H1 (cell line): ENCODE data around the gene FJX1. TPM values are rescaled to one million over a fixed set of nuclear protein-coding genes. Genes with fewer than 3 reads are reported as not detected.

Source experiments
- CTCF ChIA-PET: fragments of 300-600 bp; sonication (Branson Sonifier 250); formaldehyde crosslinking; loops from one replicate; lab custom pipeline; 2021; ENCODE audit not compliant: partially characterized antibody; lab: Charles Lee
- POLR2A ChIA-PET: fragments of 300-600 bp; sonication (Branson Sonifier 250); formaldehyde crosslinking; loops from one replicate; lab custom pipeline; 2021; ENCODE audit warnings: inconsistent platforms; ENCODE audit not compliant: partially characterized antibody; lab: Charles Lee
- DNase-seq, 2 experiments: peaks; one replicate each; pipeline versions ENCODE4 v3.0.0 to v3.0.0-alpha.2; 2010 to 2022; ENCODE audit warnings: low spot score in 2 of 2, low read depth in 1 of 2, mixed read lengths in 1 of 2
- FAIRE-seq: peaks from 2 replicates; lab custom pipeline; 2011; peaks lifted over from hg19 to GRCh38; lab: Jason Lieb, UNC
- H2AFZ ChIP-seq: 2 replicates; pipeline ENCODE4 v1.8.1; 2012; ENCODE audit warnings: low read length, inconsistent platforms
- H2AK5ac ChIP-seq: 2 replicates; pipeline ENCODE4 v1.6.1; 2013; ENCODE audit warnings: low read depth, low read length
- H2BK120ac ChIP-seq: replicated peaks from 2 replicates; pipeline ENCODE3; 2013; ENCODE audit warnings: low read depth, low read length, inconsistent platforms
- H2BK12ac ChIP-seq: 2 replicates; pipeline ENCODE4 v1.6.1; 2013; ENCODE audit warnings: low read depth, low read length
- H2BK15ac ChIP-seq: 2 replicates; pipeline ENCODE4 v1.6.1; 2013; ENCODE audit warnings: low read length
- H2BK20ac ChIP-seq: 2 replicates; pipeline ENCODE4 v1.6.1; 2013; ENCODE audit warnings: low read length
- H2BK5ac ChIP-seq: 2 replicates; pipeline ENCODE4 v1.6.1; 2013; ENCODE audit warnings: low read depth, low read length
- H3K14ac ChIP-seq: 2 replicates; pipeline ENCODE4 v1.6.1; 2013; ENCODE audit warnings: inconsistent platforms; ENCODE audit not compliant: insufficient read length
- H3K18ac ChIP-seq: 2 replicates; pipeline ENCODE4 v1.6.1; 2013; ENCODE audit warnings: low read length; ENCODE audit errors: extremely low read depth
- H3K23ac ChIP-seq: 2 replicates; pipeline ENCODE4 v1.6.1; 2013; ENCODE audit warnings: inconsistent platforms; ENCODE audit not compliant: insufficient read length
- H3K23me2 ChIP-seq: 2 replicates; pipeline ENCODE4 v1.6.1; 2013; ENCODE audit warnings: low read depth, low read length
- H3K27ac ChIP-seq: 2 replicates; pipeline ENCODE4 v1.6.1; 2011; ENCODE audit warnings: low read depth, low read length, inconsistent platforms
- H3K27me3 ChIP-seq, 4 experiments: replicated peaks in 1 of 4; 1 replicate in 1 of 4; 2 replicates in 3 of 4; pipeline versions ENCODE4 v1.6.1 to v1.8.1; 2011 to 2013; ENCODE audit warnings: low read length in 3 of 4, mild to moderate bottlenecking in 3 of 4, inconsistent platforms in 2 of 4, mixed read lengths in 2 of 4, moderate library complexity in 1 of 4; ENCODE audit not compliant: control insufficient read depth in 3 of 4, insufficient read depth in 3 of 4; ENCODE audit errors: extremely low read depth in 1 of 4
- H3K36me3 ChIP-seq, 4 experiments: 2 replicates each; pipeline versions ENCODE4 v1.6.1 to v1.8.1; 2011 to 2013; ENCODE audit warnings: mild to moderate bottlenecking in 4 of 4, low read length in 3 of 4, moderate library complexity in 2 of 4, control low read depth in 1 of 4, inconsistent platforms in 1 of 4; ENCODE audit not compliant: insufficient read depth in 4 of 4, control insufficient read depth in 2 of 4
- H3K4ac ChIP-seq: replicated peaks from 2 replicates; pipeline ENCODE3; 2013; ENCODE audit warnings: low read length, low read depth, mixed read lengths, inconsistent platforms; ENCODE audit not compliant: insufficient read length
- H3K4me1 ChIP-seq, 4 experiments: replicated peaks in 1 of 4; 1 replicate in 1 of 4; 2 replicates in 3 of 4; pipeline versions ENCODE4 v1.6.1 to v1.8.1; 2011 to 2013; ENCODE audit warnings: low read length in 3 of 4, inconsistent platforms in 2 of 4, mixed read lengths in 1 of 4; ENCODE audit not compliant: insufficient read depth in 4 of 4, control insufficient read depth in 3 of 4
- H3K4me2 ChIP-seq, 2 experiments: 2 replicates each; pipeline versions ENCODE4 v1.6.1 to v1.8.1; 2011 to 2013; ENCODE audit warnings: low read depth in 2 of 2, low read length in 2 of 2, control low read depth in 1 of 2, inconsistent platforms in 1 of 2, mild to moderate bottlenecking in 1 of 2; ENCODE audit not compliant: insufficient read depth in 1 of 2
- H3K4me3 ChIP-seq, 4 experiments: fragments of 200-600, 300-600 bp in 1 of 4; sonication (generic), shearing (Covaris generic), sonication (Bioruptor Twin) in 1 of 4; 2 replicates each; pipeline versions ENCODE4 v1.5.1 to v1.8.1; 2011 to 2016; ENCODE audit warnings: low read length in 4 of 4, low read depth in 3 of 4, control low read depth in 2 of 4, inconsistent platforms in 2 of 4, mild to moderate bottlenecking in 2 of 4, mixed read lengths in 1 of 4, moderate library complexity in 1 of 4; ENCODE audit not compliant: insufficient read depth in 2 of 4; ENCODE audit errors: extremely low read depth in 1 of 4
- H3K56ac ChIP-seq: replicated peaks from 2 replicates; pipeline ENCODE3; 2013; ENCODE audit warnings: low read depth, mild to moderate bottlenecking, mixed read lengths, low read length, inconsistent platforms; ENCODE audit not compliant: insufficient read length
- H3K79me1 ChIP-seq: 2 replicates; pipeline ENCODE4 v1.6.1; 2013; ENCODE audit warnings: low read depth, low read length, control low read depth
- H3K79me2 ChIP-seq, 2 experiments: 2 replicates each; pipeline versions ENCODE4 v1.6.1 to v1.8.1; 2012 to 2013; ENCODE audit warnings: low read length in 2 of 2, mild to moderate bottlenecking in 2 of 2, inconsistent platforms in 1 of 2; ENCODE audit not compliant: insufficient read depth in 2 of 2, control insufficient read depth in 1 of 2
- H3K9ac ChIP-seq, 4 experiments: replicated peaks in 1 of 4; 1 replicate in 1 of 4; 2 replicates in 3 of 4; pipeline versions ENCODE4 v1.6.1 to v1.8.1; 2011 to 2013; ENCODE audit warnings: low read depth in 3 of 4, low read length in 3 of 4, control low read depth in 2 of 4, mild to moderate bottlenecking in 2 of 4, moderate library complexity in 2 of 4, inconsistent platforms in 1 of 4; ENCODE audit errors: extremely low read depth in 1 of 4
- H3K9me3 ChIP-seq, 2 experiments: 2 replicates each; pipeline versions ENCODE4 v1.6.1 to v1.8.1; 2012 to 2013; ENCODE audit warnings: mild to moderate bottlenecking in 2 of 2, moderate library complexity in 2 of 2, control low read depth in 1 of 2, inconsistent platforms in 1 of 2, low read depth in 1 of 2, low read length in 1 of 2, mixed read lengths in 1 of 2; ENCODE audit not compliant: insufficient read depth in 2 of 2
- H4K20me1 ChIP-seq, 2 experiments: replicated peaks in 1 of 2; 2 replicates each; pipeline versions ENCODE3 to v1.8.1; 2011 to 2013; ENCODE audit warnings: inconsistent platforms in 2 of 2, low read length in 2 of 2, mild to moderate bottlenecking in 1 of 2; ENCODE audit not compliant: insufficient read depth in 2 of 2, control insufficient read depth in 1 of 2
- H4K5ac ChIP-seq: 2 replicates; pipeline ENCODE4 v1.6.1; 2013; ENCODE audit warnings: low read length, low read depth, mixed read lengths, inconsistent platforms; ENCODE audit not compliant: insufficient read length
- H4K8ac ChIP-seq: 2 replicates; pipeline ENCODE4 v1.8.0; 2013; ENCODE audit warnings: mild to moderate bottlenecking, moderate library complexity, low read length, inconsistent platforms; ENCODE audit not compliant: insufficient read depth; ENCODE audit errors: extremely low read depth
- H4K91ac ChIP-seq: replicated peaks from 2 replicates; pipeline ENCODE3; 2013; ENCODE audit warnings: low read length, mixed read lengths, inconsistent platforms; ENCODE audit not compliant: insufficient read length
- ATF2 ChIP-seq: IDR thresholded peaks from 2 replicates; pipeline ENCODE4 v1.6.1; 2012; ENCODE audit warnings: low read length, inconsistent platforms
- BACH1 ChIP-seq: IDR thresholded peaks from 2 replicates; pipeline ENCODE4 v1.6.1; 2012; ENCODE audit warnings: low read length, improper control_type of control experiment
- CBX5 ChIP-seq: fragments of 300-800, 300-1000 bp; sonication (generic); IDR thresholded peaks from 2 replicates; pipeline ENCODE4 v1.7.1; 2016; ENCODE audit warnings: antibody characterized with exemption, low read length, low read depth
- CTCF ChIP-seq, 3 experiments: IDR thresholded peaks; 1 replicate in 2 of 3; 2 replicates in 1 of 3; pipeline versions ENCODE4 v1.5.1 to v1.6.1; 2011; ENCODE audit warnings: low read length in 3 of 3, mild to moderate bottlenecking in 3 of 3, inconsistent platforms in 2 of 3, low read depth in 1 of 3, moderate library complexity in 1 of 3; ENCODE audit not compliant: insufficient read depth in 1 of 3; ENCODE audit errors: control extremely low read depth in 1 of 3
- MAFK ChIP-seq: IDR thresholded peaks from 2 replicates; pipeline ENCODE4 v1.6.1; 2012; ENCODE audit warnings: low read depth, mild to moderate bottlenecking, improper control_type of control experiment, low read length
- POLR2A ChIP-seq, 2 experiments: IDR thresholded peaks; 1 replicate in 1 of 2; 2 replicates in 1 of 2; pipeline ENCODE4 v1.6.1; 2011; ENCODE audit warnings: low read depth in 2 of 2, low read length in 2 of 2, mild to moderate bottlenecking in 2 of 2; ENCODE audit errors: control extremely low read depth in 1 of 2
- POLR2AphosphoS5 ChIP-seq: IDR thresholded peaks from 2 replicates; pipeline ENCODE4 v1.6.1; 2011; ENCODE audit warnings: low read depth, low read length
- POU5F1 ChIP-seq: IDR thresholded peaks from 2 replicates; pipeline ENCODE4 v1.6.1; 2011; ENCODE audit warnings: low read depth, mild to moderate bottlenecking, low read length, moderate library complexity
- TAF7 ChIP-seq: optimal IDR thresholded peaks from 2 replicates; pipeline ENCODE3; 2011; ENCODE audit warnings: low read depth, mild to moderate bottlenecking, inconsistent platforms, low read length, moderate library complexity, borderline replicate concordance
- YY1 ChIP-seq: IDR thresholded peaks from 2 replicates; pipeline ENCODE4 v1.6.1; 2011; ENCODE audit warnings: low read depth, mild to moderate bottlenecking, low read length
- WGBS, 2 experiments: shearing (Covaris generic) in 1 of 2; methylation state at CpG; one replicate each; pipeline versions ENCODE4 v1.1.6 to v1.1.7; 2013 to 2015; ENCODE audit warnings: low lambda C conversion rate in 2 of 2, mixed read lengths in 2 of 2, inconsistent platforms in 1 of 2, low coverage in 1 of 2, missing lambda C conversion rate in 1 of 2; ENCODE audit not compliant: insufficient replicate concordance in 2 of 2, insufficient coverage in 1 of 2, insufficient read length in 1 of 2; ENCODE audit errors: extremely low coverage in 1 of 2, missing lambda C conversion rate in 1 of 2; 5-methylcytosine and 5-hydroxymethylcytosine counted together
- polyA plus RNA-seq, 7 experiments: library from polyadenylated mRNA; depleted of rRNA in 3 of 7; stranded (reverse) in 5 of 7; unstranded in 2 of 7; fragments of >200 nt in 5 of 7; fragments of 200-250 nt in 2 of 7; gene quantifications; 1 replicate in 5 of 7; 2 replicates in 1 of 7; 4 replicates in 1 of 7; pipeline versions ENCODE4 v1.2.1 to v1.2.3, GENCODE V29; 2011 to 2013; ENCODE audit warnings: missing spikeins in 2 of 7, mixed read lengths in 2 of 7
- total RNA-seq: library from RNA; stranded (reverse); fragmentation: NEBNext Ultra II Directional; extraction: Animal tissue kit (Norgen Biotek cat#: 25700); gene quantifications from 2 replicates; pipeline ENCODE4 v1.2.1, GENCODE V29; 2021

Gene FJX1
- total and polyA plus RNA-seq, 2 of the 8 experiments (the other 6 are each of a cell fraction or from before 2014, with no cell fraction given), result 6.3 to 13.3 TPM

DNA sequence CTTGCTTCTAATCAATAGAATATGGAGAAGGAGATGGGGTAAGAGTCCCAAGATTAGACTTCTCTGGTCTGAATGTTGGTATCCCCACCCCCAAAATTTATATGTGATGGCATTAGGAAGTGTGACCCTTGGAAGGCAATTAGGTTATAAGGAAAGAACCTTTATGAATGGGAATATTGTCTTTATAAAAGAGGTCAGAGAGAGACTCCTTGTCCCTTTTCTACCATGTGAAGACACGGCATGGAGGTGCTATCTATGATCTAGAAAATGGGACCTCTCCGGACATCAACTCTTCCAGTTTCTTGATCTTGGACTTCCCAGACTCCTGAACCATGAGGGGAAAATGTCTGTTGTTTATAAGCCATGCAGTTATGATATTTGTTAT is 37.9 kb upstream of the FJX1 start:
- H2BK15ac ChIP-seq, result no peak overlapping the region

More for the DNA sequence above, 37.9 kb upstream of the FJX1 start:
- H3K9ac ChIP-seq, result no peak overlapping the region
- no peak overlapping the region for H3K4ac ChIP-seq
- no peak overlapping the region for H3K56ac ChIP-seq
- no peak overlapping the region for H2AK5ac ChIP-seq
- FAIRE-seq, result no peak
- no peaks in the 10 kb centered on the region for H3K79me1 ChIP-seq
- no peak overlapping the region for H2BK5ac ChIP-seq
- H3K9me3 ChIP-seq, result no peaks in the 10 kb centered on the region; a peak in 1 of 4 replicates
- POLR2A ChIA-PET, result no interaction called here
- no peaks in the 10 kb centered on the region for H4K20me1 ChIP-seq
- 86% methylated on average over 2 of the region's 2 CpGs; no CpG with 5 or more reads in 1 of the 2 experiments for whole genome bisulfite sequencing, 2 experiments
- no peaks in the 10 kb centered on the region for H3K4me1 ChIP-seq
- H3K23me2 ChIP-seq, result no peaks in the 10 kb centered on the region
- H3K4me2 ChIP-seq, result no peak overlapping the region
- H4K5ac ChIP-seq, result no peak overlapping the region
- H3K27ac ChIP-seq, result no peak overlapping the region
- H3K79me2 ChIP-seq, result no peaks in the 10 kb centered on the region
- no peak overlapping the region for H2BK20ac ChIP-seq
- H3K4me3 ChIP-seq, result no peak overlapping the region
- CTCF ChIA-PET, result no interaction called here
- TF ChIP-seq POLR2AphosphoS5 (no peak), ATF2 (no peak), MAFK (no peak), TAF7 (no peak), CBX5 (no peak), CTCF (IDR thresholded peaks at IDR 0.05; ENCODE audit: control extremely low read depth in 1 of 3, insufficient read depth in 1 of 3, low read depth in 1 of 3, low read length in 3 of 3) (no peak), BACH1 (no peak), YY1 (no peak), POU5F1 (no peak), POLR2A (IDR thresholded peaks at IDR 0.05; ENCODE audit: control extremely low read depth in 1 of 2, low read depth in 2 of 2, low read length in 2 of 2) (no peak)
- TF ChIP-seq, all 59 proteins: peak for 0
- H3K14ac ChIP-seq, result no peak overlapping the region
- peaks cover 0 to 2% (median 0%) of the 10 kb centered on the region in 4 experiments; a peak in 2 of 7 replicates for H3K27me3 ChIP-seq
- H4K91ac ChIP-seq, result no peak overlapping the region
- no peak overlapping the region for H2BK120ac ChIP-seq
- no peak overlapping the region for H3K23ac ChIP-seq
- H3K18ac ChIP-seq, result no peak overlapping the region
- no peak overlapping the region for H2BK12ac ChIP-seq
- no peak for DNase-seq
- H4K8ac ChIP-seq, result no peak overlapping the region
- no peak overlapping the region for H2AFZ ChIP-seq
- no peaks in the 10 kb centered on the region for H3K36me3 ChIP-seq
